Endothelial cell of umbilical vein (primary cell): Measurements from ENCODE around the gene ALG12. TPM values are rescaled to one million over a fixed set of nuclear protein-coding genes. Genes with fewer than 3 reads are reported as not detected.
A peak's percentile ranks its signal among the peaks of the same experiment; 100 is the strongest.

Source experiments
- BruUV-seq: library from RNA; stranded (reverse); fragments of 400-500 nt; replicated peaks from 2 replicates; lab custom pipeline; 2021; lab: Mats Ljungman, UMichigan
- CTCF ChIA-PET: fragments of 300-600, 350-600 bp; sonication (Branson Sonifier 250); formaldehyde crosslinking; loops from one replicate; lab custom pipeline; 2021; ENCODE audit warnings: antibody characterized with exemption, inconsistent platforms; lab: Charles Lee
- POLR2A ChIA-PET: fragments of 300-600, 350-600 bp; sonication (Branson Sonifier 250); formaldehyde crosslinking; loops from one replicate; lab custom pipeline; 2021; ENCODE audit warnings: antibody characterized with exemption, inconsistent platforms; lab: Charles Lee
- DNase-seq: peaks from one replicate; pipeline ENCODE4 v3.0.0-alpha.2; 2011; ENCODE audit warnings: low read depth, low spot score
- FAIRE-seq: peaks from 2 replicates; lab custom pipeline; 2011; peaks lifted over from hg19 to GRCh38; lab: Jason Lieb, UNC
- H2AFZ ChIP-seq: 2 replicates; pipeline ENCODE4 v1.6.0; 2012; ENCODE audit warnings: low read depth, low read length, control low read depth, inconsistent platforms
- H3K27ac ChIP-seq: 2 replicates; pipeline ENCODE4 v1.5.1; 2011; ENCODE audit warnings: low read depth, mild to moderate bottlenecking, control low read depth, low read length, moderate library complexity; ENCODE audit not compliant: insufficient read depth
- H3K27me3 ChIP-seq, 2 experiments: 2 replicates each; pipeline versions ENCODE4 v1.6.0 to v1.6.1; 2011; ENCODE audit warnings: low read length in 2 of 2, mixed read lengths in 1 of 2; ENCODE audit not compliant: control insufficient read depth in 2 of 2, insufficient read depth in 2 of 2
- H3K36me3 ChIP-seq, 2 experiments: 2 replicates in 1 of 2; 3 replicates in 1 of 2; pipeline ENCODE4 v1.5.1; 2011; ENCODE audit warnings: low read length in 2 of 2, mild to moderate bottlenecking in 1 of 2, moderate library complexity in 1 of 2; ENCODE audit not compliant: control insufficient read depth in 2 of 2, insufficient read depth in 2 of 2; ENCODE audit errors: extremely low read depth in 1 of 2
- H3K4me1 ChIP-seq: 3 replicates; pipeline ENCODE4 v1.5.1; 2011; ENCODE audit warnings: mild to moderate bottlenecking, low read length; ENCODE audit not compliant: control insufficient read depth, insufficient read depth; ENCODE audit errors: extremely low read depth
- H3K4me2 ChIP-seq: 2 replicates; pipeline ENCODE4 v1.6.1; 2011; ENCODE audit warnings: low read length, control low read depth, mixed read lengths; ENCODE audit not compliant: insufficient read depth
- H3K4me3 ChIP-seq, 3 experiments: fragments of 200-600 bp in 1 of 3; sonication (generic), shearing (Covaris generic) in 1 of 3; replicated peaks in 1 of 3; 2 replicates each; pipeline ENCODE4 v1.5.1; 2011 to 2016; ENCODE audit warnings: control low read depth in 3 of 3, low read length in 3 of 3, mild to moderate bottlenecking in 2 of 3, inconsistent platforms in 1 of 3, low read depth in 1 of 3, moderate library complexity in 1 of 3; ENCODE audit not compliant: insufficient read depth in 1 of 3
- H3K79me2 ChIP-seq: 2 replicates; pipeline ENCODE4 v1.6.0; 2012; ENCODE audit warnings: low read length, inconsistent platforms; ENCODE audit not compliant: control insufficient read depth, insufficient read depth
- H3K9ac ChIP-seq: replicated peaks from 2 replicates; pipeline ENCODE3; 2011; ENCODE audit warnings: low read length, control low read depth; ENCODE audit not compliant: insufficient read depth; ENCODE audit errors: extremely low read depth
- H3K9me1 ChIP-seq: replicated peaks from 3 replicates; pipeline ENCODE4 v1.6.0; 2011; ENCODE audit warnings: mild to moderate bottlenecking, low read length; ENCODE audit not compliant: control insufficient read depth, insufficient read depth; ENCODE audit errors: extremely low read depth
- H3K9me3 ChIP-seq: replicated peaks from 2 replicates; pipeline ENCODE4 v1.5.1; 2012; ENCODE audit warnings: low read length, inconsistent platforms; ENCODE audit not compliant: control insufficient read depth, insufficient read depth
- H4K20me1 ChIP-seq: replicated peaks from 2 replicates; pipeline ENCODE3; 2011; ENCODE audit warnings: mild to moderate bottlenecking, low read length; ENCODE audit not compliant: control insufficient read depth, insufficient read depth; ENCODE audit errors: extremely low read depth
- EZH2 ChIP-seq: IDR thresholded peaks from 2 replicates; pipeline ENCODE4 v1.6.1; 2012; ENCODE audit warnings: borderline replicate concordance, low read depth, mild to moderate bottlenecking, moderate library complexity, low read length, inconsistent platforms; ENCODE audit not compliant: severe bottlenecking
- FOS ChIP-seq: IDR thresholded peaks from 2 replicates; pipeline ENCODE4 v1.6.1; 2011; ENCODE audit warnings: mild to moderate bottlenecking, low read length, moderate library complexity, borderline replicate concordance; ENCODE audit not compliant: insufficient read depth
- GATA2 ChIP-seq: IDR thresholded peaks from 2 replicates; pipeline ENCODE4 v1.7.0; 2011; ENCODE audit warnings: low read depth, mild to moderate bottlenecking, moderate library complexity, mixed read lengths, low read length; ENCODE audit not compliant: insufficient read length, insufficient read depth
- JUN ChIP-seq: IDR thresholded peaks from 2 replicates; pipeline ENCODE4 v1.6.1; 2011; ENCODE audit warnings: borderline replicate concordance, low read depth; ENCODE audit not compliant: insufficient read length, insufficient read depth
- MAX ChIP-seq: IDR thresholded peaks from 2 replicates; pipeline ENCODE4 v1.6.1; 2011; ENCODE audit not compliant: insufficient read depth, insufficient read length
- MYC ChIP-seq: IDR thresholded peaks from one replicate; pipeline ENCODE4 v1.6.1; 2011; ENCODE audit warnings: mild to moderate bottlenecking, low read depth, low read length
- POLR2A ChIP-seq: IDR thresholded peaks from 2 replicates; pipeline ENCODE4 v1.6.1; 2012; ENCODE audit warnings: low read depth, mild to moderate bottlenecking, control low read depth, low read length
- POLR2AphosphoS5 ChIP-seq: IDR thresholded peaks from 2 replicates; pipeline ENCODE4 v1.6.1; 2012; ENCODE audit warnings: low read depth, mild to moderate bottlenecking, control low read depth, low read length, moderate library complexity; ENCODE audit not compliant: insufficient read depth
- dilution Hi-C: fragments of 300-500 bp; cut with MboI; formaldehyde crosslinking; loops from one replicate; pipeline ENCODE4 v1.15.0; 2019; ENCODE audit warnings: low sequenced_read_pairs; ENCODE audit not compliant: extremely low pct_ligation_motif_present
- intact Hi-C: fragments of 100-400 bp; cut with micrococcal nuclease; formaldehyde crosslinking; loops from one replicate; pipeline ENCODE4 v1.10.0; 2022
- polyA plus RNA-seq, 4 experiments: library from polyadenylated mRNA; depleted of rRNA in 3 of 4; stranded (reverse) in 3 of 4; unstranded in 1 of 4; fragments of >200 nt; gene quantifications; 2 replicates each; pipeline versions ENCODE4 v1.2.1 to v1.2.3, GENCODE V29; 2011 to 2012; ENCODE audit warnings: missing spikeins in 1 of 4
- total RNA-seq: library from RNA; stranded (reverse); gene quantifications from 2 replicates; pipeline ENCODE4 v1.2.3, GENCODE V29; 2021
- TF ChIP-seq, protein P1 (sequence below), 2 donors: IDR thresholded peaks; 1 replicate in 1 of 2; 2 replicates in 1 of 2; pipeline ENCODE4 v1.5.1; 2011; ENCODE audit warnings: low read length in 2 of 2, mild to moderate bottlenecking in 2 of 2, moderate library complexity in 2 of 2, control low read depth in 1 of 2, inconsistent platforms in 1 of 2, low read depth in 1 of 2; ENCODE audit not compliant: insufficient read depth in 1 of 2; ENCODE audit errors: extremely low read depth in 1 of 2

The ALG12 gene
- total and polyA plus RNA-seq, 2 donors (not counting 3 experiments of a cell fraction or from before 2014, with no cell fraction given), result 14.6 to 18.0 TPM

DNA sequence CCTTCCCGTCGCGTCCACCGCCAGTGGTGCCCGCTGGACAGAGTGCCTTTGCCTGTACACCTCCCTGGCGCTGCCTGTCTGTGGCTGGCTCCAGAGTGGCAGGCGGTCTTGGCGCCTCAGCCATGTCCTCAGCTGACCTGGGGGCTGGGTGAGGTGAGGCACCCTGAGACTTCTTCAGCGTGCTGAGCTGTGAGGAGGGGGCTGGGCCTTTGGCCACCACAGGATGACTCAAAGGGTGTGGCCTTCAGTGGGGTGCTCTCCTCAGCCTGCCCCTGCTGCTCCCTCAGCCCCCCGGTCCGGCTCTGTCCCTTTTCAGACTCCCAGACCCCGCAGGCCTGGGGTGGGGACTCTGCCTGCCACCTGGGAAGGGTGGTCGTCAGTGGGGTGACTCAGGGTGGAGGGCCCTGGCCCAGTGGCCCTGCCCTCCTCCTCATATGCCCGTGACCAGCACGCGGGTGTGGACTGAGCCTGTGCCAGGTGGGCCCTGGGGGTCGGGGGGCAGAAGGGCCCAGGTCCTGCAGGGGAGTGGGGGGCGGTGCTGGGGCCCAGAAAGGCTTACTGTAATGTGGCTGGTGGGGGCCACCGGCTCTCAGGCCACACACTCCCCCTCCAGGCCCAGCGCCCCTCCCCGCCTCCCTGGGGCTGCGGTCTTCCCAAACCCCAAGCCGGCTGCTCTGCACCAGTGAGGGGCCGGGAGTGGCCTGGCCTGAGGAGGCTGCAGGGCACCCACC lies 16.1 kb upstream of the ALG12 start:
- no TSS peak for BruUV-seq

More for the DNA sequence above, 16.1 kb upstream of the ALG12 start:
- Histone ChIP-seq H3K4me1 (peaks cover 68% of the 10 kb centered on the region), H3K9ac (peak overlapping the region; percentile 45), H3K79me2 (no peaks in the 10 kb centered on the region), H3K36me3 (no peaks in the 10 kb centered on the region), H2AFZ (no peak overlapping the region), H3K9me1 (no peaks in the 10 kb centered on the region), H3K4me2 (peak overlapping the region; percentile 47), H4K20me1 (no peaks in the 10 kb centered on the region), H3K4me3 (peak overlapping the region in 1 of 3 experiments; percentile 33), H3K9me3 (no peaks in the 10 kb centered on the region), H3K27me3 (no peaks in the 10 kb centered on the region), H3K27ac (peak overlapping the region; percentile 78)
- intact Hi-C loops (no loop called here), dilution Hi-C loops (no loop called here)
- POLR2A ChIA-PET, result interaction anchor here (1.4 kb wide), 1 partner anchor 28 kb away, joined by 3 read pairs; no protein-coding TSS in a partner anchor
- no peak for FAIRE-seq
- CTCF ChIA-PET, result interaction anchor here (2.5 kb wide), 1 partner anchor 96 kb away, joined by 26 read pairs; no protein-coding TSS in a partner anchor
- DNase-seq, result no peak
- TF ChIP-seq MYC, result no peak
- TF ChIP-seq, protein P1, sequence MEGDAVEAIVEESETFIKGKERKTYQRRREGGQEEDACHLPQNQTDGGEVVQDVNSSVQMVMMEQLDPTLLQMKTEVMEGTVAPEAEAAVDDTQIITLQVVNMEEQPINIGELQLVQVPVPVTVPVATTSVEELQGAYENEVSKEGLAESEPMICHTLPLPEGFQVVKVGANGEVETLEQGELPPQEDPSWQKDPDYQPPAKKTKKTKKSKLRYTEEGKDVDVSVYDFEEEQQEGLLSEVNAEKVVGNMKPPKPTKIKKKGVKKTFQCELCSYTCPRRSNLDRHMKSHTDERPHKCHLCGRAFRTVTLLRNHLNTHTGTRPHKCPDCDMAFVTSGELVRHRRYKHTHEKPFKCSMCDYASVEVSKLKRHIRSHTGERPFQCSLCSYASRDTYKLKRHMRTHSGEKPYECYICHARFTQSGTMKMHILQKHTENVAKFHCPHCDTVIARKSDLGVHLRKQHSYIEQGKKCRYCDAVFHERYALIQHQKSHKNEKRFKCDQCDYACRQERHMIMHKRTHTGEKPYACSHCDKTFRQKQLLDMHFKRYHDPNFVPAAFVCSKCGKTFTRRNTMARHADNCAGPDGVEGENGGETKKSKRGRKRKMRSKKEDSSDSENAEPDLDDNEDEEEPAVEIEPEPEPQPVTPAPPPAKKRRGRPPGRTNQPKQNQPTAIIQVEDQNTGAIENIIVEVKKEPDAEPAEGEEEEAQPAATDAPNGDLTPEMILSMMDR (IDR thresholded peaks at IDR 0.05; ENCODE audit: extremely low read depth in 1 of 2, insufficient read depth in 1 of 2, low read depth in 1 of 2, low read length in 2 of 2), result no peak
- TF ChIP-seq POLR2A, result no peak
- no peak for TF ChIP-seq EZH2
- no peak for TF ChIP-seq FOS
- TF ChIP-seq JUN, result no peak
- no peak for TF ChIP-seq POLR2AphosphoS5
- TF ChIP-seq MAX, result no peak
- TF ChIP-seq GATA2, result no peak
